ENCODE measurements around the gene SLC5A11.

DNA sequence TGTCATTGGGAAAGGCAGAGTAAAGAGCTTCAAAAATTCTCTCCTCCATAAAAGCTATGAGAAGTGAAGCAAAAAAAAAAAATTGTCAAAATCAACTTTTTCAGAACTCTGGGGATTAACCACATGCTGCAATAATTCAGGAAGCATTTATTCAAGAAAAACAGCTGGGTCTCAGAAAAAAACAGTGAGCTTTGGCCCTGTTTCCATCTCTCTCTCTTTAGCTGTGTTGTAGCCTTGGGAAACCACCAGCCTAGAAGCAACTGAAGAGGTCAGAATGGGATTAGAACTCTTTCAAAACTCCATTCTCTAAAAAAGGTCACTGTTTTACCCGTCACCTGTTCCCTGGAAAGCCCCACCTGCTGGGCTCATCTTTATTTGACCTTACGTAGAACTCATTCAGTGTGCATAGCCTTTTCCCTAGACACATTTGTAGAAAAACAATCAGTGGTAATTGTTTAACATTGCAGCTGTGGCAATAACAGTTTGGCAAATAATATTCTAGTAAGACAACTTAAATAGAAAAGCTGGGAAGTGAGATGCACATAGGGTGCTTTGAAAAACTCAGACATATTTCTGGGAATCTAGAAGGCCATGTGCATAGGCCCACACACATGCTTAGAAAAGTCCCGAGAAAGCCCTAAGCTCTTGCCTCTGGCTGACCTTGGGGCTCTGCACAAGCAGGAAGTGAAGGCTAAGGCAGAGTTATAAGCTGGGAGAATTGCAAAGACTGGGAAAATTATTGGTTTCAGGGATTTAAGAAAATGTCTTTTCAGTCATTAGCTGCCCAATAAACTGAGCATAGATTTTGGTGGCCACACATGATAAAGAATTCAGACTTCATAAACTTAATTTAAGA, 18.0 kb downstream of the SLC5A11 start:
- TF ChIP-seq, protein P1, sequence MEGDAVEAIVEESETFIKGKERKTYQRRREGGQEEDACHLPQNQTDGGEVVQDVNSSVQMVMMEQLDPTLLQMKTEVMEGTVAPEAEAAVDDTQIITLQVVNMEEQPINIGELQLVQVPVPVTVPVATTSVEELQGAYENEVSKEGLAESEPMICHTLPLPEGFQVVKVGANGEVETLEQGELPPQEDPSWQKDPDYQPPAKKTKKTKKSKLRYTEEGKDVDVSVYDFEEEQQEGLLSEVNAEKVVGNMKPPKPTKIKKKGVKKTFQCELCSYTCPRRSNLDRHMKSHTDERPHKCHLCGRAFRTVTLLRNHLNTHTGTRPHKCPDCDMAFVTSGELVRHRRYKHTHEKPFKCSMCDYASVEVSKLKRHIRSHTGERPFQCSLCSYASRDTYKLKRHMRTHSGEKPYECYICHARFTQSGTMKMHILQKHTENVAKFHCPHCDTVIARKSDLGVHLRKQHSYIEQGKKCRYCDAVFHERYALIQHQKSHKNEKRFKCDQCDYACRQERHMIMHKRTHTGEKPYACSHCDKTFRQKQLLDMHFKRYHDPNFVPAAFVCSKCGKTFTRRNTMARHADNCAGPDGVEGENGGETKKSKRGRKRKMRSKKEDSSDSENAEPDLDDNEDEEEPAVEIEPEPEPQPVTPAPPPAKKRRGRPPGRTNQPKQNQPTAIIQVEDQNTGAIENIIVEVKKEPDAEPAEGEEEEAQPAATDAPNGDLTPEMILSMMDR (IDR thresholded peaks at IDR 0.05; ENCODE audit: insufficient read depth, low read depth, low read length): no peak
- TF ChIP-seq EZH2 (IDR thresholded peaks at IDR 0.05; ENCODE audit: insufficient read depth, low read length): no peak
